GM23338 (cell line): ENCODE measurements around the gene MAP2K7. TPM values are rescaled to one million over a fixed set of nuclear protein-coding genes. Genes with fewer than 3 reads are reported as not detected.

Experiments used
- ATAC-seq: fragments of 200-7000 bp; cut with Tn5 transposase; 3 replicates; pipeline ENCODE4 v1.9.1; 2020
- DNase-seq: peaks from one replicate; pipeline ENCODE4 v3.0.0-alpha.2; 2015; ENCODE audit warnings: low spot score
- H2AFZ ChIP-seq: fragments of 200-600 bp; sonication (generic); 2 replicates; pipeline ENCODE4 v1.8.0; 2016; ENCODE audit warnings: antibody characterized with exemption, mild to moderate bottlenecking, moderate library complexity
- H3F3A ChIP-seq: fragments of 200-600 bp; sonication (generic); replicated peaks from 2 replicates; pipeline ENCODE4 v1.8.0; 2017; ENCODE audit warnings: antibody characterized with exemption, mixed run types, low read depth
- H3K27ac ChIP-seq: fragments of 200-600 bp; sonication (generic); 2 replicates; pipeline ENCODE4 v1.6.1; 2016; ENCODE audit warnings: low read depth
- H3K27me3 ChIP-seq: fragments of 200-600 bp; sonication (generic); 2 replicates; pipeline ENCODE4 v1.8.0; 2016; ENCODE audit warnings: mild to moderate bottlenecking, mixed run types, moderate library complexity; ENCODE audit not compliant: insufficient read depth
- H3K36me3 ChIP-seq: fragments of 200-600 bp; sonication (generic); 2 replicates; pipeline ENCODE4 v1.8.0; 2016; ENCODE audit warnings: mild to moderate bottlenecking; ENCODE audit not compliant: insufficient read depth
- H3K4me1 ChIP-seq: fragments of 200-600 bp; sonication (generic); 2 replicates; pipeline ENCODE4 v1.8.0; 2016; ENCODE audit warnings: mild to moderate bottlenecking, moderate library complexity; ENCODE audit not compliant: insufficient read depth
- H3K4me2 ChIP-seq: fragments of 200-600 bp; sonication (generic); 2 replicates; pipeline ENCODE4 v1.7.1; 2017; ENCODE audit warnings: mixed run types
- H3K4me3 ChIP-seq: fragments of 200-600 bp; sonication (generic); 2 replicates; pipeline ENCODE4 v1.6.1; 2016; ENCODE audit warnings: mixed run types
- H3K79me2 ChIP-seq: fragments of 200-600 bp; sonication (generic); replicated peaks from 2 replicates; pipeline ENCODE4 v1.8.0; 2017; ENCODE audit warnings: mild to moderate bottlenecking; ENCODE audit not compliant: insufficient read depth
- H3K9me2 ChIP-seq: fragments of 200-600 bp; sonication (generic); 2 replicates; pipeline ENCODE4 v1.8.0; 2017; ENCODE audit not compliant: insufficient read depth
- H4K20me1 ChIP-seq: fragments of 200-600 bp; sonication (generic); replicated peaks from 2 replicates; pipeline ENCODE4 v1.8.0; 2017; ENCODE audit warnings: mild to moderate bottlenecking; ENCODE audit not compliant: insufficient read depth
- H3K27ac Mint-ChIP-seq: 2 replicates; pipeline ENCODE4 v1.8.0; 2020; ENCODE audit warnings: inconsistent platforms, mild to moderate bottlenecking, moderate library complexity, mixed read lengths
- H3K27me3 Mint-ChIP-seq: 3 replicates; pipeline ENCODE4 v1.8.0; 2022; ENCODE audit warnings: low read depth, mild to moderate bottlenecking, moderate library complexity, mixed read lengths, inconsistent platforms; ENCODE audit not compliant: insufficient read depth, poor library complexity
- H3K36me3 Mint-ChIP-seq: 3 replicates; pipeline ENCODE4 v1.8.0; 2021; ENCODE audit warnings: low read depth, mild to moderate bottlenecking, inconsistent platforms, moderate library complexity, mixed read lengths
- H3K4me1 Mint-ChIP-seq: 3 replicates; pipeline ENCODE4 v1.8.0; 2020; ENCODE audit warnings: mild to moderate bottlenecking, inconsistent platforms, mixed read lengths
- H3K4me3 Mint-ChIP-seq: 3 replicates; pipeline ENCODE4 v1.8.0; 2021; ENCODE audit warnings: moderate library complexity, mild to moderate bottlenecking, inconsistent platforms, mixed read lengths
- H3K9me3 Mint-ChIP-seq: 3 replicates; pipeline ENCODE4 v1.8.0; 2020; ENCODE audit warnings: moderate library complexity, mild to moderate bottlenecking, inconsistent platforms, mixed read lengths
- CREB1 ChIP-seq: fragments of 250-450 bp; sonication (Bioruptor Pico); IDR thresholded peaks from 2 replicates; pipeline ENCODE4 v1.5.0; 2020; ENCODE audit warnings: low read depth, mild to moderate bottlenecking, moderate library complexity
- ETS1 ChIP-seq: IDR thresholded peaks from 2 replicates; pipeline ENCODE4 v1.6.1; 2016; ENCODE audit warnings: antibody characterized with exemption
- EZH2 ChIP-seq: fragments of 200-600 bp; sonication (generic); IDR thresholded peaks from one replicate; pipeline ENCODE4 v1.8.0; 2017; ENCODE audit warnings: antibody characterized with exemption, mild to moderate bottlenecking, low read depth; ENCODE audit not compliant: unreplicated experiment
- EZH2phosphoT487 ChIP-seq: fragments of 200-600 bp; sonication (generic); IDR thresholded peaks from one replicate; pipeline ENCODE4 v1.8.1; 2018; ENCODE audit warnings: antibody characterized with exemption; ENCODE audit not compliant: unreplicated experiment
- JUNB ChIP-seq: IDR thresholded peaks from one replicate; pipeline ENCODE4 v1.6.1; 2016; ENCODE audit warnings: antibody characterized with exemption; ENCODE audit not compliant: unreplicated experiment
- POLR2AphosphoS5 ChIP-seq: IDR thresholded peaks from 2 replicates; pipeline ENCODE4 v1.6.1; 2016; ENCODE audit warnings: antibody characterized with exemption, low read depth
- REST ChIP-seq: IDR thresholded peaks from one replicate; pipeline ENCODE4 v1.6.1; 2018; ENCODE audit warnings: antibody characterized with exemption; ENCODE audit not compliant: unreplicated experiment
- STAT1 ChIP-seq: IDR thresholded peaks from one replicate; pipeline ENCODE4 v1.6.1; 2016; ENCODE audit warnings: antibody characterized with exemption; ENCODE audit not compliant: unreplicated experiment
- ZNF114 ChIP-seq: fragments of 250-450 bp; sonication (Bioruptor Pico); IDR thresholded peaks from 2 replicates; pipeline ENCODE4 v1.5.0; 2020; ENCODE audit warnings: mild to moderate bottlenecking, moderate library complexity
- ZNF331 ChIP-seq: fragments of 250-450 bp; sonication (Bioruptor Pico); IDR thresholded peaks from 2 replicates; pipeline ENCODE4 v1.5.0; 2020; ENCODE audit warnings: low read depth, mild to moderate bottlenecking, moderate library complexity
- ZNF462 ChIP-seq: fragments of 250-450 bp; sonication (Bioruptor Pico); IDR thresholded peaks from 2 replicates; pipeline ENCODE4 v1.5.0; 2020; ENCODE audit warnings: mild to moderate bottlenecking, moderate library complexity
- polyA plus RNA-seq: library from polyadenylated mRNA; unstranded; fragments of >200 nt; fragmentation: Nextera tagmentation; extraction: Ambion mirVana; gene quantifications from 2 replicates; pipeline ENCODE4 v1.2.1, GENCODE V29; 2016
- total RNA-seq: library from RNA; depleted of rRNA; stranded (reverse); fragments of >200 nt; shearing (Covaris generic); gene quantifications from 2 replicates; pipeline ENCODE4 v1.2.3, GENCODE V29; 2014

The MAP2K7 gene
- total and polyA plus RNA-seq, 2 experiments from 2014 or later: 11.3 to 22.6 TPM

GRCh38 chr19:7900931-7901330, 2.7 kb upstream of the MAP2K7 start (continued):
- TF ChIP-seq ZNF462 (CRISPR knock-in tag): no peak
- no peak for TF ChIP-seq JUNB
- TF ChIP-seq EZH2phosphoT487: no peak
- TF ChIP-seq POLR2AphosphoS5: no peak
- TF ChIP-seq ETS1: no peak

GRCh38 chr19:7901337-7901736, 2.3 kb upstream of the MAP2K7 start:
- H3F3A ChIP-seq: peaks cover 8% of the 10 kb centered on the region; the same call in 1 of the 2 replicates
- peaks cover 11% of the 10 kb centered on the region for H3K4me1 ChIP-seq
- Mint-ChIP-seq H3K27me3 (peaks cover 24% of the 10 kb centered on the region), H3K4me1 (peaks cover 19% of the 10 kb centered on the region), H3K9me3 (peaks cover 6% of the 10 kb centered on the region; the same call in 1 of the 3 replicates), H3K4me3 (no peak overlapping the region), H3K27ac (no peak overlapping the region), H3K36me3 (peaks cover 17% of the 10 kb centered on the region; the same call in 2 of the 3 replicates)
- peaks cover 20% of the 10 kb centered on the region for H3K79me2 ChIP-seq
- H3K27me3 ChIP-seq: no peaks in the 10 kb centered on the region
- no peaks in the 10 kb centered on the region for H3K9me2 ChIP-seq
- H3K4me3 ChIP-seq: no peak overlapping the region
- H4K20me1 ChIP-seq: no peaks in the 10 kb centered on the region; the same call in 1 of the 2 replicates
- H2AFZ ChIP-seq: no peak overlapping the region
- ATAC-seq (no peak), DNase-seq (no peak)
- no peak overlapping the region for H3K4me2 ChIP-seq
- no peak overlapping the region for H3K27ac ChIP-seq
- TF ChIP-seq ZNF331 (CRISPR knock-in tag) (no peak), POLR2AphosphoS5 (no peak), REST (no peak), CREB1 (no peak), ZNF114 (CRISPR knock-in tag) (no peak), EZH2phosphoT487 (no peak), EZH2 (no peak), JUNB (no peak), ETS1 (no peak), STAT1 (no peak)
- no peaks in the 10 kb centered on the region; the same call in 1 of the 2 replicates for H3K36me3 ChIP-seq
